Chondrocyte (in vitro differentiated cells): Measurements from ENCODE around the gene ADD3. TPM values are rescaled to one million over a fixed set of nuclear protein-coding genes. Genes with fewer than 3 reads are reported as not detected.

Experiments
- DNase-seq: peaks from one replicate; pipeline ENCODE4 v3.0.0; 2021; ENCODE audit warnings: mixed read lengths, low spot score
- H3K27ac Mint-ChIP-seq: one replicate; pipeline ENCODE4 v1.8.0; 2021; ENCODE audit warnings: mild to moderate bottlenecking, moderate library complexity, mixed read lengths; ENCODE audit not compliant: unreplicated experiment
- H3K27me3 Mint-ChIP-seq: 2 replicates; pipeline ENCODE4 v1.8.0; 2021; ENCODE audit warnings: low read depth, mixed read lengths
- H3K36me3 Mint-ChIP-seq: 2 replicates; pipeline ENCODE4 v1.8.0; 2021; ENCODE audit warnings: low read depth, mixed read lengths
- H3K4me1 Mint-ChIP-seq: 2 replicates; pipeline ENCODE4 v1.8.0; 2021; ENCODE audit warnings: low read depth, mild to moderate bottlenecking, mixed read lengths
- H3K4me3 Mint-ChIP-seq: one replicate; pipeline ENCODE4 v1.8.0; 2021; ENCODE audit warnings: mild to moderate bottlenecking, moderate library complexity, mixed read lengths; ENCODE audit not compliant: unreplicated experiment
- H3K9me3 Mint-ChIP-seq: 2 replicates; pipeline ENCODE4 v1.8.0; 2021; ENCODE audit warnings: low read depth, mixed read lengths
- total RNA-seq: library from RNA; stranded (reverse); gene quantifications from 3 replicates; pipeline ENCODE4 v1.2.1, GENCODE V29; 2021
- TF ChIP-seq, protein P1 (sequence below): fragments of 200-600 bp; sonication (generic); IDR thresholded peaks from 2 replicates; pipeline ENCODE4 v1.5.0; 2021; ENCODE audit warnings: antibody characterized with exemption, mild to moderate bottlenecking, moderate library complexity

The ADD3 gene
- total RNA-seq, 1 donor from 2014 or later, result 75.1 TPM

DNA sequence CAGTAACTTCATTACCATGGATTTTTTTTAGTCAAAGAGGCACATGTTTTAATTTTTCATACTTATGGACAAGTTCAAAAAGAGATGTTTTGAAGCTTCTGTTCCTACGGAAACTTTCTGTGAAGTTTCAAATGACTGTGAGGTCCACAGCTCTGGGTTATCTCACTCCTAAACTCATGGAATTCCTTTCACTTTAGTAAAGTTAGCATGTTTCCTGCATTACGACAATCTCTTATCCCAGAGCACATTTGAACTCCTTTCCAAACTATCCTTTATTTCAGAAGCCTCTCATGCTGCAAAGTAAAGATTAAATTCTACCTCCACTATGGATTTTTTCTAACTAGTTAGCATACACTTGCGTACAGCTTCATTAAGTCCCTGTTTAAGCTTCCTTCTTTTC lies 15.3 kb upstream of the ADD3 start:
- peak overlapping the region; percentile 71 for H3K27ac Mint-ChIP-seq
- no peaks in the 10 kb centered on the region for H3K36me3 Mint-ChIP-seq
- H3K9me3 Mint-ChIP-seq, result no peaks in the 10 kb centered on the region
- TF ChIP-seq, protein P1, sequence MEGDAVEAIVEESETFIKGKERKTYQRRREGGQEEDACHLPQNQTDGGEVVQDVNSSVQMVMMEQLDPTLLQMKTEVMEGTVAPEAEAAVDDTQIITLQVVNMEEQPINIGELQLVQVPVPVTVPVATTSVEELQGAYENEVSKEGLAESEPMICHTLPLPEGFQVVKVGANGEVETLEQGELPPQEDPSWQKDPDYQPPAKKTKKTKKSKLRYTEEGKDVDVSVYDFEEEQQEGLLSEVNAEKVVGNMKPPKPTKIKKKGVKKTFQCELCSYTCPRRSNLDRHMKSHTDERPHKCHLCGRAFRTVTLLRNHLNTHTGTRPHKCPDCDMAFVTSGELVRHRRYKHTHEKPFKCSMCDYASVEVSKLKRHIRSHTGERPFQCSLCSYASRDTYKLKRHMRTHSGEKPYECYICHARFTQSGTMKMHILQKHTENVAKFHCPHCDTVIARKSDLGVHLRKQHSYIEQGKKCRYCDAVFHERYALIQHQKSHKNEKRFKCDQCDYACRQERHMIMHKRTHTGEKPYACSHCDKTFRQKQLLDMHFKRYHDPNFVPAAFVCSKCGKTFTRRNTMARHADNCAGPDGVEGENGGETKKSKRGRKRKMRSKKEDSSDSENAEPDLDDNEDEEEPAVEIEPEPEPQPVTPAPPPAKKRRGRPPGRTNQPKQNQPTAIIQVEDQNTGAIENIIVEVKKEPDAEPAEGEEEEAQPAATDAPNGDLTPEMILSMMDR, result no peak
- peak overlapping the region; percentile 4 for H3K4me3 Mint-ChIP-seq
- no peaks in the 10 kb centered on the region for H3K27me3 Mint-ChIP-seq
- no peak for DNase-seq
- H3K4me1 Mint-ChIP-seq, result peaks cover 47% of the 10 kb centered on the region

DNA sequence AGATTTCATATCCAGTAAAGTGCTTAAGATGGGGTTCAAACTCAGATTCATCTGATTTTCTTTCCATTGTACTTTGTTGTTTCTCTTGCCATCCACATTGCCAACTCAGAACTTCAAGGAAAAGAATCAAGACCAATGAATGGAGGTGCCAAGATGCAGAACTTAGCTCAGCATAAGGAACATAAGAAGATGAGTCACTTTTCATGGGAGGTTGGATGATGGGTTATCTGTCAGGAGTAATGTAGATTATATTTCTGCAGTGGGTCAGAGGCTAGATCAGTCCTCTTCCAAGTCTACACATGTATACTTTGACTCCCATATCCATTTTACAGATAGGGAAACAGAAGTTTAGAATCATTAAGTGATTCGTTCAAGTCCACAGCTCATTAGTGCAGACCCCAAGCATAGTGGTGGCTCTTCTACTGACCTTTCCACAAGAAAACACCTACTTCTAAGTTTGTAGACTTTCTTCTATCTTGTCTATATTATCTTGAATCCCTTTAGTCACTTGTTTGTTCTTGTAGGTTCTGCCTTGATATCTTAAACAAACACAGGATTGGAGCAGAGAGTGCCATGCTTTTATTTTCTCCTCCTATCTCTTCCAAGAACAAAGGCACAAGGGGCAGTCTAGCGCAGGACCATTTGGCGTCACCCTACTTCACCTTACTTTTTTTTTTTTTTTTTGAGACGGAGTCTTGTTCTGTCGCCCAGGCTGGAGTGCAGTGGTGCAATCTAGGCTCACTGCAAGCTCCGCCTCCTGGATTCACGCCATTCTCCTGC lies 14.0 kb upstream of the ADD3 start:
- DNase-seq, result no peak
- TF ChIP-seq, protein P1, result no peak
- Mint-ChIP-seq H3K27ac (no peak overlapping the region), H3K27me3 (no peaks in the 10 kb centered on the region), H3K4me1 (peaks cover 40% of the 10 kb centered on the region), H3K4me3 (no peak overlapping the region), H3K36me3 (no peaks in the 10 kb centered on the region), H3K9me3 (no peaks in the 10 kb centered on the region)

DNA sequence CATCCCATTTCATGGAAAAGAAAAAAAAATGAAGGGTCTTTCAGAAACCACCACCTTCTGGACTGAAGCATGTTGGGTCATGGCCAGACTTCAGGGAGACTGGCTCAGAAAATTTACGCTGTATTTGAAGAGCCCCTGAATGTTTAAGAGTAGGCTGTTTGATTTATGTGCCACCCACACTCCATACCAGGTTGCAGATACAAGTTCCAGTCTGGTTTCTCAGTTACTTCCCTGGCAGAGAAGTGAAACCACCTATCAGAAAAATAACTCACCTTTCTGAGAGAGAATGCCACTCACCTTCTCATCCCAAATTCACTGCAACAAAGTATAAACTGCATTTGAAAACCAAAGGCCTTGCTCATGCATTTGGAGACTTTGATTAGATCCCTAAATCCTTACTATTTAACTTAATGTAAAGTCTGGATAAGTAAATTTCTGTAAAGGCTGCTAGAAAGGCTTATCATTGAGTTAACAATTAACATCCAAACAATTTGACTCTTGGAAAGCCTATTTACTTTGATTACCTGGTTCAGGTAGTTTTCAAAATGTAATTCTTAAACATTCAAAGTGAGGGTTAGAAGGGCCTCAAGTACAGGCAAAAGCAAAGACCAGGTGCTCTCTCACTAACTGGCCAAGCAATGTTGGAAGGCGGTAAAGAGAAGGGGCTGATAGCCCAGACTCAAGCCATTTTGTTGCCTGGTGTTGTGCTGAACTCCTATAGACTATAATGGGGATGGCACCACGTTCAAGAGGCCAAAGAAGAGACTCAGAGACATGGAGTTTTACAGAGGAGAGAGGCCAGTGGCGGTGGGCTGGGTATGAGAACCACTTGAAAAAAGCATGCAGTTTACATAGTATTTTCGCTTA lies 12.8 kb upstream of the ADD3 start:
- TF ChIP-seq, protein P1, result no peak
- H3K4me3 Mint-ChIP-seq, result no peak overlapping the region
- no peaks in the 10 kb centered on the region for H3K9me3 Mint-ChIP-seq
- no peak overlapping the region for H3K27ac Mint-ChIP-seq
- no peaks in the 10 kb centered on the region for H3K36me3 Mint-ChIP-seq
- H3K4me1 Mint-ChIP-seq, result peaks cover 35% of the 10 kb centered on the region
- no peak for DNase-seq
- H3K27me3 Mint-ChIP-seq, result no peaks in the 10 kb centered on the region

DNA sequence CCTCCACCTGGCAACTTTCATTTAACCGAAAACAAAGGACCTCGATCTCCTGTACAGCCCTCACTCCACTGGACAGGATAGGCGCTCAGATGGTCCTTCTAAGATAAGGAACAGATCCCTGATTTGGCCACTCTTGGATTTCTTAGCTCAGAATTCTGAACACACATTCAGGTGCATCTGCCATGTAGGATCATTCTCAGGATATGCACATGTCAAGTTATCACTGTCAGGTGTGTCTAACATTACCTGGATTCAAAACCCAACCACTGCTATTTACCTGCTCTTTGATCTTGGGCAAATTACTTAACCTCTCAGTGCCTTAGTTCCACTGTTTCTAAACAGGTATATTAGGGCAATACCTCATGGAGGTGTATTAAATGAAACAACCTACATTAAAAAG lies 12.2 kb upstream of the ADD3 start:
- Mint-ChIP-seq H3K27ac (no peak overlapping the region), H3K4me1 (peaks cover 35% of the 10 kb centered on the region), H3K36me3 (no peaks in the 10 kb centered on the region), H3K27me3 (no peaks in the 10 kb centered on the region), H3K4me3 (no peak overlapping the region), H3K9me3 (no peaks in the 10 kb centered on the region)
- TF ChIP-seq, protein P1, result no peak
- DNase-seq, result no peak

DNA sequence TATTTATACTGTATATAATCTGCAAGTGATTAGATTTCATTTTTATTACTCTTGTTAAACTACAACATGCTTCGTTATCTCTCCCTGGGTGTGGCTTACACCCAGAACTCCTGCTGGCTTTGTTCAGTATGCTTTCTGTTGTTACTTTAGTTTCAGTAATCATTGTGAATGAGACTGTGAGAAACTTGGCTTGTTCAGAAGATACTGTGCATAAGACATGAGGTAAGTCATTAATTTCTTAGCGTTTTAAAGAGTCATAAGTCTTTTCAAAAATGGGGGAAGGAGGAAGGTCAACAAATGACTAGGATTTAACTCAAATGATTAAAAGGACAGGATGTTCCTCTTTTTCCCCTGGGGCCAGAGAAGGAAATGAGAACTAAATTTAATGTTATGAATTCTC lies 11.6 kb upstream of the ADD3 start:
- Mint-ChIP-seq H3K4me1 (peaks cover 35% of the 10 kb centered on the region), H3K36me3 (no peaks in the 10 kb centered on the region), H3K4me3 (no peak overlapping the region), H3K9me3 (no peaks in the 10 kb centered on the region), H3K27me3 (no peaks in the 10 kb centered on the region), H3K27ac (peak overlapping the region; percentile 0)
- no peak for DNase-seq
- TF ChIP-seq, protein P1, result no peak
